SH-SY5Y (cell line): ENCODE measurements around the gene GABRR1.

Experiments
- GATA2 ChIP-seq: IDR thresholded peaks from 2 replicates; pipeline ENCODE4 v1.6.1; 2011; ENCODE audit warnings: mild to moderate bottlenecking, low read depth, low read length
- GATA3 ChIP-seq: IDR thresholded peaks from 2 replicates; pipeline ENCODE4 v1.6.1; 2011; ENCODE audit warnings: low read depth, mild to moderate bottlenecking, low read length, moderate library complexity

DNA sequence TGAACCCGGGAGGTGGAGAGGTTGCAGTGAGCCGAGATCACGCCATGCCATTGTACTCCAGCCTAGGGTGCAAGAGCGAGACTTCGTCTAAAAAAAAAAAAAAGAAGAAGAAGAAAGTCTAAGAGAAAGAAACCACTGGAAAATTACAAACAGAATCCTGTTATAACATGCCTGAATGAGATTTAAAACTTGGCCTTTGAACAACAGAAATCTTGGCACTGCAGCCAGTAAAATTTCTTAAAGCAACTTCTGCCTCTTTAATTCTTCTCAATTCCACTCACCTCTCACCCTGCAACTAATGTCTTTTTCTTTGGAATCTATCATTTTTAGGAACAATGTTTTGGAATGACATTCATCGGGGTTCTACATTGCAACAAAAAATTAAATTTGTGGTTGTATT is 45.0 kb downstream of the GABRR1 start:
- TF ChIP-seq GATA2: no peak
- TF ChIP-seq GATA3: no peak
